Hepatocyte (in vitro differentiated cells): ENCODE results near the gene MET. TPM values are rescaled to one million over a fixed set of nuclear protein-coding genes. Genes with fewer than 3 reads are reported as not detected.

Experiments used
- DNase-seq: peaks from one replicate; pipeline ENCODE4 v3.0.0-alpha.2; 2016; ENCODE audit warnings: low spot score
- H2AFZ ChIP-seq: fragments of 200-600 bp; sonication (generic); 2 replicates; pipeline ENCODE4 v1.6.0; 2016; ENCODE audit warnings: antibody characterized with exemption, mild to moderate bottlenecking
- H3K27ac ChIP-seq: fragments of 200-600 bp; sonication (generic); 2 replicates; pipeline ENCODE4 v1.5.1; 2016; ENCODE audit warnings: mild to moderate bottlenecking
- H3K27me3 ChIP-seq: fragments of 200-600 bp; sonication (generic); 2 replicates; pipeline ENCODE4 v1.6.1; 2016
- H3K36me3 ChIP-seq: fragments of 200-600 bp; sonication (generic); replicated peaks from 2 replicates; pipeline ENCODE4 v1.5.1; 2016; ENCODE audit warnings: low read depth; ENCODE audit not compliant: insufficient read depth
- H3K4me1 ChIP-seq: fragments of 200-600 bp; sonication (generic); 2 replicates; pipeline ENCODE4 v1.5.1; 2016; ENCODE audit warnings: mild to moderate bottlenecking, moderate library complexity; ENCODE audit not compliant: insufficient read depth
- H3K4me2 ChIP-seq: fragments of 200-600 bp; sonication (generic); 2 replicates; pipeline ENCODE4 v1.6.0; 2016
- H3K4me3 ChIP-seq: fragments of 200-600 bp; sonication (generic); 2 replicates; pipeline ENCODE4 v1.5.1; 2016; ENCODE audit warnings: mild to moderate bottlenecking
- H3K79me2 ChIP-seq: fragments of 200-600 bp; sonication (generic); 2 replicates; pipeline ENCODE4 v1.6.0; 2017; ENCODE audit warnings: mild to moderate bottlenecking
- H3K9me2 ChIP-seq: fragments of 200-600 bp; sonication (generic); replicated peaks from 2 replicates; pipeline ENCODE4 v1.6.0; 2017; ENCODE audit warnings: mild to moderate bottlenecking; ENCODE audit not compliant: insufficient read depth
- H3K9me3 ChIP-seq: fragments of 200-600 bp; sonication (generic); 2 replicates; pipeline ENCODE4 v1.5.1; 2016; ENCODE audit warnings: low read depth, mild to moderate bottlenecking
- H4K20me1 ChIP-seq: fragments of 200-600 bp; sonication (generic); 2 replicates; pipeline ENCODE4 v1.6.0; 2016; ENCODE audit warnings: mild to moderate bottlenecking; ENCODE audit not compliant: insufficient read depth, poor library complexity, severe bottlenecking
- CTCF ChIP-seq: fragments of 200-600 bp; sonication (generic); IDR thresholded peaks from 2 replicates; pipeline ENCODE4 v1.5.1; 2016; ENCODE audit warnings: antibody characterized with exemption, mild to moderate bottlenecking; ENCODE audit not compliant: poor library complexity
- EZH2 ChIP-seq: fragments of 200-600 bp; sonication (generic); IDR thresholded peaks from 2 replicates; pipeline ENCODE4 v1.6.1; 2016; ENCODE audit warnings: antibody characterized with exemption, mild to moderate bottlenecking, borderline replicate concordance
- EZH2phosphoT487 ChIP-seq: fragments of 200-600 bp; sonication (generic); IDR thresholded peaks from one replicate; pipeline ENCODE4 v1.6.1; 2018; ENCODE audit warnings: antibody characterized with exemption, mild to moderate bottlenecking, low read depth, moderate library complexity; ENCODE audit not compliant: unreplicated experiment, severe bottlenecking
- WGBS: methylation state at CpG from one replicate; pipeline ENCODE4 v1.1.6; 2016; ENCODE audit warnings: low lambda C conversion rate; ENCODE audit errors: missing lambda C conversion rate; 5-methylcytosine and 5-hydroxymethylcytosine counted together
- polyA plus RNA-seq: library from polyadenylated mRNA; unstranded; fragments of >200 nt; fragmentation: Nextera tagmentation; extraction: Ambion mirVana; gene quantifications from 2 replicates; pipeline ENCODE4 v1.2.1, GENCODE V29; 2016
- total RNA-seq: library from RNA; depleted of rRNA; stranded (reverse); fragments of >200 nt; gene quantifications from 2 replicates; pipeline ENCODE4 v1.2.3, GENCODE V29; 2014

The MET gene
- total and polyA plus RNA-seq, 2 experiments from 2014 or later: 12.7 to 35.7 TPM

GRCh38 chr7:116770941-116771340, 98.9 kb downstream of the MET start:
- 67% methylated on average over 1 of the region's 1 CpG for WGBS

DNA sequence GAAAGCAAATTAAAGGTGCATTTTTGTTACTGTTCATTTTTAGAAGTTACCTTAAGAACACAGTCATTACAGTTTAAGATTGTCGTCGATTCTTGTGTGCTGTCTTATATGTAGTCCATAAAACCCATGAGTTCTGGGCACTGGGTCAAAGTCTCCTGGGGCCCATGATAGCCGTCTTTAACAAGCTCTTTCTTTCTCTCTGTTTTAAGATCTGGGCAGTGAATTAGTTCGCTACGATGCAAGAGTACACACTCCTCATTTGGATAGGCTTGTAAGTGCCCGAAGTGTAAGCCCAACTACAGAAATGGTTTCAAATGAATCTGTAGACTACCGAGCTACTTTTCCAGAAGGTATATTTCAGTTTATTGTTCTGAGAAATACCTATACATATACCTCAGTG, 99.6 kb downstream of the MET start:
- Histone ChIP-seq H2AFZ (no peak overlapping the region), H3K9me2 (no peaks in the 10 kb centered on the region), H4K20me1 (no peaks in the 10 kb centered on the region), H3K36me3 (no peaks in the 10 kb centered on the region), H3K79me2 (no peaks in the 10 kb centered on the region), H3K27ac (peak overlapping the region; percentile 85), H3K27me3 (no peaks in the 10 kb centered on the region), H3K4me3 (no peak overlapping the region), H3K4me1 (peaks cover 7% of the 10 kb centered on the region), H3K9me3 (no peaks in the 10 kb centered on the region), H3K4me2 (peak overlapping the region; percentile 52)
- TF ChIP-seq EZH2phosphoT487 (no peak), EZH2 (no peak), CTCF (no peak)
- WGBS: 68% methylated on average over 7 of the region's 7 CpGs
- DNase-seq: peak; percentile 30

More at GRCh38 chr7:116770941-116771340, 98.9 kb downstream of the MET start:
- H4K20me1 ChIP-seq: no peaks in the 10 kb centered on the region
- no peaks in the 10 kb centered on the region for H3K36me3 ChIP-seq
- peaks cover 7% of the 10 kb centered on the region for H3K4me1 ChIP-seq
- no peak overlapping the region for H2AFZ ChIP-seq
- no peak overlapping the region for H3K4me3 ChIP-seq
- no peaks in the 10 kb centered on the region for H3K27me3 ChIP-seq
- no peaks in the 10 kb centered on the region for H3K9me3 ChIP-seq
- no peak for DNase-seq
- no peaks in the 10 kb centered on the region for H3K79me2 ChIP-seq
- H3K4me2 ChIP-seq: peak overlapping the region; percentile 52
- H3K27ac ChIP-seq: peak overlapping the region; percentile 85
- TF ChIP-seq EZH2phosphoT487 (no peak), CTCF (no peak), EZH2 (no peak)
- H3K9me2 ChIP-seq: no peaks in the 10 kb centered on the region

DNA sequence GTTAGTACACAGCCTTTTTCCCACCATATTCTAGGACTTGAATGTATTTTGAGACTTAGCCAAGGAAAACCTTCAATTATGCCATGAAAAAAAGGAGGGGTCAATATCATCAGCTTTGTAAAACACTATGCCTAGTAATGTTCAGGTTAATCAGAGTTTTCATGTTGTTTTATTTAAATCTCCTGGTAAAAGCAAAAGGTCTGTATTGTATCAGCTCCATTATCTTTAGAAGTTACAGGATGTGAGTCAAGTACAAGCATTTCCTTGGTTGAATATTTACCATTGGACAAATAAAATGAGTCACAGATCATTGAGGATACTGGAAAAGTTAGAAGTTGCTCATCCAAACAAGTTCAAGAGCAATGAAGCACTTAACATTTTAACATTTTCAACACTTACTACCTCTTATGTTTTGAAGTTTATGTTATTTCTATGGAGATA, 100.4 kb downstream of the MET start:
- Histone ChIP-seq H3K79me2 (no peaks in the 10 kb centered on the region), H3K27me3 (no peaks in the 10 kb centered on the region), H3K9me2 (no peaks in the 10 kb centered on the region), H3K4me3 (no peak overlapping the region), H4K20me1 (no peaks in the 10 kb centered on the region), H2AFZ (no peak overlapping the region), H3K27ac (peak overlapping the region; percentile 85), H3K9me3 (no peaks in the 10 kb centered on the region), H3K4me2 (peak overlapping the region; percentile 52), H3K4me1 (no peaks in the 10 kb centered on the region), H3K36me3 (no peaks in the 10 kb centered on the region)
- no peak for DNase-seq
- TF ChIP-seq CTCF: no peak
- TF ChIP-seq EZH2: no peak
- TF ChIP-seq EZH2phosphoT487: no peak
